DND-41 (cell line): Measurements from ENCODE around the gene SLC35F4.

Experiments
- ATAC-seq: fragments of 200-7000 bp; cut with Tn5 transposase; 3 replicates; pipeline ENCODE4 v1.9.1; 2021; ENCODE audit warnings: low read depth; ENCODE audit not compliant: insufficient read depth
- DNase-seq: peaks from one replicate; pipeline ENCODE4 v3.0.0-alpha.2; 2020
- H2AFZ ChIP-seq: 2 replicates; pipeline ENCODE4 v1.6.0; 2012; ENCODE audit warnings: low read depth, low read length
- H3K27ac ChIP-seq: 2 replicates; pipeline ENCODE4 v1.5.1; 2012; ENCODE audit warnings: low read length, inconsistent platforms
- H3K27me3 ChIP-seq: fragments of 200-600 bp; sonication (generic); 2 replicates; pipeline ENCODE4 v1.6.0; 2012; ENCODE audit warnings: low read length, mild to moderate bottlenecking, inconsistent platforms; ENCODE audit not compliant: insufficient read depth, poor library complexity
- H3K36me3 ChIP-seq: 2 replicates; pipeline ENCODE4 v1.5.1; 2012; ENCODE audit warnings: low read length, inconsistent platforms; ENCODE audit not compliant: insufficient read depth
- H3K4me1 ChIP-seq: 2 replicates; pipeline ENCODE4 v1.5.1; 2012; ENCODE audit warnings: mild to moderate bottlenecking, low read length; ENCODE audit not compliant: insufficient read depth
- H3K4me2 ChIP-seq: 2 replicates; pipeline ENCODE4 v1.6.0; 2012; ENCODE audit warnings: mild to moderate bottlenecking, moderate library complexity, low read length, inconsistent platforms; ENCODE audit not compliant: insufficient read depth
- H3K4me3 ChIP-seq, 2 experiments: fragments of 200-600 bp in 1 of 2; shearing (Covaris generic) in 1 of 2; 2 replicates each; pipeline ENCODE4 v1.5.1; 2012 to 2016; ENCODE audit warnings: inconsistent platforms in 2 of 2, low read length in 2 of 2, mild to moderate bottlenecking in 2 of 2, low read depth in 1 of 2, moderate library complexity in 1 of 2
- H3K79me2 ChIP-seq: 2 replicates; pipeline ENCODE4 v1.6.0; 2012; ENCODE audit warnings: low read length, inconsistent platforms; ENCODE audit not compliant: insufficient read depth
- H3K9ac ChIP-seq: 2 replicates; pipeline ENCODE4 v1.6.0; 2012; ENCODE audit warnings: low read depth, mild to moderate bottlenecking, inconsistent platforms, low read length, moderate library complexity
- H3K9me3 ChIP-seq: 2 replicates; pipeline ENCODE4 v1.5.1; 2012; ENCODE audit warnings: low read length, moderate library complexity, mild to moderate bottlenecking, inconsistent platforms; ENCODE audit not compliant: insufficient read depth, severe bottlenecking
- H4K20me1 ChIP-seq: 2 replicates; pipeline ENCODE4 v1.6.0; 2012; ENCODE audit warnings: low read length; ENCODE audit not compliant: insufficient read depth
- CTCF ChIP-seq: IDR thresholded peaks from 2 replicates; pipeline ENCODE4 v1.5.1; 2012; ENCODE audit warnings: borderline replicate concordance, low read length, moderate library complexity, mild to moderate bottlenecking; ENCODE audit not compliant: poor library complexity, severe bottlenecking; ENCODE audit errors: extremely low read depth
- EZH2 ChIP-seq: IDR thresholded peaks from 3 replicates; pipeline ENCODE4 v1.6.1; 2012; ENCODE audit warnings: borderline replicate concordance, low read depth, mild to moderate bottlenecking, moderate library complexity, low read length, inconsistent platforms; ENCODE audit not compliant: severe bottlenecking

Gene SLC35F4

GRCh38 chr14:57746563-57746962 lies 119.3 kb downstream of the SLC35F4 start:
- Histone ChIP-seq H4K20me1 (no peaks in the 10 kb centered on the region), H3K4me1 (no peaks in the 10 kb centered on the region), H3K79me2 (no peaks in the 10 kb centered on the region), H2AFZ (no peak overlapping the region), H3K4me2 (no peak overlapping the region), H3K4me3 (no peak overlapping the region), H3K9ac (no peak overlapping the region), H3K9me3 (no peaks in the 10 kb centered on the region), H3K36me3 (no peaks in the 10 kb centered on the region), H3K27me3 (peaks cover 2% of the 10 kb centered on the region), H3K27ac (no peak overlapping the region)
- TF ChIP-seq CTCF (no peak), EZH2 (no peak)
- ATAC-seq = no peak
- no peak for DNase-seq

- Histone ChIP-seq H3K4me2 (no peak overlapping the region), H3K4me3 (no peak overlapping the region), H3K9ac (no peak overlapping the region), H3K9me3 (no peaks in the 10 kb centered on the region), H2AFZ (no peak overlapping the region), H3K79me2 (no peaks in the 10 kb centered on the region), H4K20me1 (no peaks in the 10 kb centered on the region), H3K27ac (no peak overlapping the region), H3K4me1 (no peaks in the 10 kb centered on the region), H3K36me3 (no peaks in the 10 kb centered on the region), H3K27me3 (peaks cover 4% of the 10 kb centered on the region)
- DNase-seq = no peak
- ATAC-seq = no peak
- TF ChIP-seq CTCF (no peak), EZH2 (no peak)
Observed at GRCh38 chr14:57739516-57739915, 126.4 kb downstream of the SLC35F4 start.

- Histone ChIP-seq H3K9ac (no peak overlapping the region), H4K20me1 (no peaks in the 10 kb centered on the region), H3K36me3 (no peaks in the 10 kb centered on the region), H3K4me3 (no peak overlapping the region), H3K9me3 (no peaks in the 10 kb centered on the region), H3K27me3 (peaks cover 4% of the 10 kb centered on the region), H2AFZ (no peak overlapping the region), H3K4me1 (no peaks in the 10 kb centered on the region), H3K27ac (no peak overlapping the region), H3K4me2 (no peak overlapping the region), H3K79me2 (no peaks in the 10 kb centered on the region)
- ATAC-seq (no peak), DNase-seq (no peak)
- TF ChIP-seq CTCF = no peak
- TF ChIP-seq EZH2 = no peak
Observed at GRCh38 chr14:57737598-57737997, 128.3 kb downstream of the SLC35F4 start.

GRCh38 chr14:57736391-57736790 lies 129.5 kb downstream of the SLC35F4 start:
- no peaks in the 10 kb centered on the region for H3K79me2 ChIP-seq
- H3K4me3 ChIP-seq = no peak overlapping the region
- no peaks in the 10 kb centered on the region for H3K9me3 ChIP-seq
- ATAC-seq = no peak
- TF ChIP-seq CTCF (no peak), EZH2 (no peak)
- H3K4me2 ChIP-seq = no peak overlapping the region
- no peak overlapping the region for H3K27ac ChIP-seq
- H3K36me3 ChIP-seq = no peaks in the 10 kb centered on the region
- H4K20me1 ChIP-seq = no peaks in the 10 kb centered on the region
- no peaks in the 10 kb centered on the region for H3K4me1 ChIP-seq
- H3K9ac ChIP-seq = no peak overlapping the region
- peaks cover 4% of the 10 kb centered on the region for H3K27me3 ChIP-seq
- no peak for DNase-seq
- no peak overlapping the region for H2AFZ ChIP-seq
